ENCODE measurements around the gene CCDC167.

The CCDC167 gene

GRCh38 chr6:37499433-37500293, at the start of gene CCDC167:
TSS of gene CCDC167 (minus strand) at chr6:37499893. CDS start at chr6:37499863, 30 bp downstream.
- FAIRE-seq, result peak; percentile 95

GRCh38 chr6:37549154-37549553, 49.5 kb upstream of the CCDC167 start:
- no peak for FAIRE-seq

- no peak for FAIRE-seq
Measured at GRCh38 chr6:37548067-37548674, 48.5 kb upstream of the CCDC167 start.

- FAIRE-seq, result no peak
Measured at GRCh38 chr6:37547564-37548061, 47.9 kb upstream of the CCDC167 start.

GRCh38 chr6:37546141-37546871, 46.6 kb upstream of the CCDC167 start:
- FAIRE-seq, result no peak

- no peak for FAIRE-seq
Measured at GRCh38 chr6:37544530-37544929, 44.8 kb upstream of the CCDC167 start.

- no peak for FAIRE-seq
Measured at GRCh38 chr6:37543361-37543760, 43.7 kb upstream of the CCDC167 start.

GRCh38 chr6:37541346-37541745, 41.7 kb upstream of the CCDC167 start:
- no peak for FAIRE-seq

- no peak for FAIRE-seq
Measured at GRCh38 chr6:37540390-37540789, 40.7 kb upstream of the CCDC167 start.

- no peak for FAIRE-seq
Measured at GRCh38 chr6:37540029-37540352, 40.3 kb upstream of the CCDC167 start.

GRCh38 chr6:37539171-37540028, 39.7 kb upstream of the CCDC167 start:
- no peak for FAIRE-seq

- FAIRE-seq, result no peak
Measured at GRCh38 chr6:37538107-37538506, 38.4 kb upstream of the CCDC167 start.

- no peak for FAIRE-seq
Measured at GRCh38 chr6:37537548-37537947, 37.9 kb upstream of the CCDC167 start.

GRCh38 chr6:37536491-37537190, 36.9 kb upstream of the CCDC167 start:
- no peak for FAIRE-seq

- FAIRE-seq, result no peak
Measured at GRCh38 chr6:37535759-37536490, 36.2 kb upstream of the CCDC167 start.

GRCh38 chr6:37535428-37535758, 35.7 kb upstream of the CCDC167 start:
- FAIRE-seq, result no peak

GRCh38 chr6:37534893-37535292, 35.2 kb upstream of the CCDC167 start:
- FAIRE-seq, result no peak

GRCh38 chr6:37532122-37532521, 32.4 kb upstream of the CCDC167 start:
- FAIRE-seq, result no peak

GRCh38 chr6:37531437-37532036, 31.8 kb upstream of the CCDC167 start:
- no peak for FAIRE-seq

GRCh38 chr6:37531026-37531425, 31.3 kb upstream of the CCDC167 start:
- no peak for FAIRE-seq

GRCh38 chr6:37530297-37530696, 30.6 kb upstream of the CCDC167 start:
- FAIRE-seq, result no peak
